Heart right ventricle (tissue), 16 donors: Measurements from ENCODE around the gene PTPN21. TPM values are rescaled to one million over a fixed set of nuclear protein-coding genes. Genes with fewer than 3 reads are reported as not detected.

Source experiments
- ATAC-seq, 8 donors: fragments of 200-7000 bp; cut with Tn5 transposase; one replicate each; pipeline ENCODE4 v1.9.1; 2020; ENCODE audit warnings: mild to moderate bottlenecking in 8 of 8, moderate library complexity in 8 of 8, moderate number of reproducible peaks in 1 of 8
- DNase-seq, 2 donors: peaks; one replicate each; pipeline ENCODE4 v3.0.0-alpha.2; 2020
- H3K27ac ChIP-seq, 10 donors: fragments of 200-600 bp; sonication (generic) in 2 of 10; one replicate each; pipeline versions ENCODE4 v1.5.0 to v1.8.0; 2020 to 2022; ENCODE audit warnings: mild to moderate bottlenecking in 3 of 10
- H3K27me3 ChIP-seq, 7 donors: fragments of 200-600 bp; one replicate each; pipeline ENCODE4 v1.8.0; 2021 to 2022; ENCODE audit warnings: mild to moderate bottlenecking in 2 of 7
- H3K36me3 ChIP-seq, 9 donors: fragments of 200-600 bp; sonication (generic) in 1 of 9; one replicate each; pipeline versions ENCODE4 v1.5.0 to v1.8.0; 2020 to 2022; ENCODE audit warnings: mild to moderate bottlenecking in 2 of 9
- H3K4me1 ChIP-seq, 9 donors: fragments of 200-600 bp; sonication (generic) in 1 of 9; one replicate each; pipeline versions ENCODE4 v1.5.0 to v1.8.0; 2020 to 2022; ENCODE audit warnings: mild to moderate bottlenecking in 4 of 9
- H3K4me3 ChIP-seq, 10 donors: fragments of 200-600 bp; sonication (generic) in 2 of 10; one replicate each; pipeline versions ENCODE4 v1.5.0 to v1.8.0; 2020 to 2022; ENCODE audit warnings: mild to moderate bottlenecking in 7 of 10, moderate library complexity in 2 of 10
- H3K9me3 ChIP-seq, 11 donors: fragments of 200-600 bp in 10 of 11; sonication (generic) in 2 of 11; one replicate each; pipeline versions ENCODE4 v1.5.0 to v1.8.0; 2013 to 2022; ENCODE audit warnings: mild to moderate bottlenecking in 2 of 11, control low read depth in 1 of 11, moderate library complexity in 1 of 11
- CTCF ChIP-seq, 9 donors: fragments of 200-600 bp; sonication (generic) in 2 of 9; IDR thresholded peaks; one replicate each; pipeline versions ENCODE4 v1.5.0 to v1.8.0; 2021 to 2022; ENCODE audit warnings: antibody characterized with exemption in 9 of 9, mild to moderate bottlenecking in 5 of 9, moderate library complexity in 1 of 9
- WGBS, 2 donors: extraction: QIAGEN DNeasy Blood & Tissue Kit; methylation state at CpG; one replicate each; pipeline ENCODE4 v1.1.7; 2013; ENCODE audit warnings: inconsistent platforms in 1 of 2; 5-methylcytosine and 5-hydroxymethylcytosine counted together
- intact Hi-C, 10 donors: fragments of 100-400 bp; cut with DNase I; formaldehyde crosslinking; loops; one replicate each; pipeline versions ENCODE4 v1.11.1 to v1.14.2; 2022
- polyA plus RNA-seq, 2 donors: library from polyadenylated mRNA; stranded (reverse); fragments of 200-250 nt; gene quantifications; one replicate each; pipeline ENCODE4 v1.2.3, GENCODE V29; 2013
- total RNA-seq, 10 donors: library from RNA; stranded (reverse); fragmentation: NEBNext Ultra II Directional in 3 of 10; extraction: Animal tissue kit (Norgen Biotek cat#: 25700) in 3 of 10; gene quantifications; one replicate each; pipeline versions ENCODE4 v1.2.1 to v1.2.4, GENCODE V29; 2021 to 2023
- donor health status: Arrhythmogenic right ventricular cardiomyopathy.
- donor health status: ischemic (EF 13 %, LVEDD 7.1; RV severe dilation, severe dysfunction).
- donor health status: healthy with polysubstance abuse.
- donor health status: DM: no; HTN: yes; CAD: no.
- donor health status: DM: no; HTN: no; CAD: no.
- donor health status: ischemic (EF 25% LVEDD 6.9; RV normal size, moderate dysfunction).
- donor health status: ischemic (EF 25% LVEDD 5.7; RV mildly dilated, moderate dysfunction).
- donor health status: healthy.
- donor health status: DM: yes; HTN: yes; CAD: no.
- donor health status: Ischemic cardiomyopathy.
- donor health status: ischemic (EF 35%, LVEDD 5.7; RV mildly dilated, moderate dysfunction).
- donor health status: nonischemic (EF 11% LVEDD 7.7; RV severe dilation, severe dysfunction).
- donor health status: DM: yes; HTN: yes; CAD: no.
- donor health status: PGD.
- donor health status: ischemic (EF 29% LVEDD 5.4; RV normal size, mild dysfunction).
- donor health status: nonischemic (EF 23%, LVEDD 6.1; RV moderate dilation, normal function).

The PTPN21 gene
- total and polyA plus RNA-seq, 12 donors: 5.3 to 62.1 (median 34.9) TPM

DNA sequence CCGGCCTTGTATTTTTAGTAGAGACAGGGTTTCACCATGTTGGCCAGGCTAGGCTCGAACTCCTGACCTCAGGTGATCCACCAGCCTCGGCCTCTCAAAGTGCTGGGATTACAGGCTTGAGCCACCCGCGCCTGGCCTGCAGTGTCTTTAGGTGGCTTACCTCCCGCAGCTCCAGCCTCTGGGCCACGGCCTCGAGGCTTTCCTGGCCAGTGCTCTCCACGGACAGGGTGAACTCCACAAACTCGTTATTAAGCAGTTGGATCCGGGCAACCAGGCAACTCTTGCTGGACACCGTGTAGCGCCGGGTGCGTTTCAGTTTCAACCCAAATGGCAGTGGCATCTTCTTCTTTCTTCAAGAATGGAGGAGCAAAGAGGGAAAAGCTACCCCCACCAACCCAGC lies 4.7 kb downstream of the PTPN21 start:
- peak overlapping the region in 3 of 10 donors; percentile 82 to 90 (median 86) for H3K4me3 ChIP-seq
- ATAC-seq: no peak
- H3K27ac ChIP-seq: no peak overlapping the region
- DNase-seq: no peak
- H3K9me3 ChIP-seq: no peaks in the 10 kb centered on the region
- H3K36me3 ChIP-seq: peaks cover 0 to 55% (median 8%) of the 10 kb centered on the region in 9 donors
- no peak for TF ChIP-seq CTCF (IDR thresholded peaks at IDR 0.05)
- 94 to 96% methylated on average over 15 of the region's 15 CpGs for WGBS, 2 donors
- peaks cover 0 to 76% (median 46%) of the 10 kb centered on the region in 9 donors for H3K4me1 ChIP-seq
- intact Hi-C loops: loop anchor here in 3 of 10 donors (5.0 to 10.0 kb wide), 2 partner anchors 58 to 165 kb away; partner anchors contain the start of gene SPATA7 (in 2 of the 3)
- peaks cover 0 to 43% (median 0%) of the 10 kb centered on the region in 7 donors for H3K27me3 ChIP-seq

- intact Hi-C loops: loop anchor here in 1 of 10 donors (10.0 kb wide), 1 partner anchor 53 kb away; no protein-coding TSS in a partner anchor
- no peak for ATAC-seq
- 80 to 82% methylated on average over 3 of the region's 3 CpGs for WGBS, 2 donors
Observed at GRCh38 chr14:88547386-88547780, 7.4 kb downstream of the PTPN21 start.

DNA sequence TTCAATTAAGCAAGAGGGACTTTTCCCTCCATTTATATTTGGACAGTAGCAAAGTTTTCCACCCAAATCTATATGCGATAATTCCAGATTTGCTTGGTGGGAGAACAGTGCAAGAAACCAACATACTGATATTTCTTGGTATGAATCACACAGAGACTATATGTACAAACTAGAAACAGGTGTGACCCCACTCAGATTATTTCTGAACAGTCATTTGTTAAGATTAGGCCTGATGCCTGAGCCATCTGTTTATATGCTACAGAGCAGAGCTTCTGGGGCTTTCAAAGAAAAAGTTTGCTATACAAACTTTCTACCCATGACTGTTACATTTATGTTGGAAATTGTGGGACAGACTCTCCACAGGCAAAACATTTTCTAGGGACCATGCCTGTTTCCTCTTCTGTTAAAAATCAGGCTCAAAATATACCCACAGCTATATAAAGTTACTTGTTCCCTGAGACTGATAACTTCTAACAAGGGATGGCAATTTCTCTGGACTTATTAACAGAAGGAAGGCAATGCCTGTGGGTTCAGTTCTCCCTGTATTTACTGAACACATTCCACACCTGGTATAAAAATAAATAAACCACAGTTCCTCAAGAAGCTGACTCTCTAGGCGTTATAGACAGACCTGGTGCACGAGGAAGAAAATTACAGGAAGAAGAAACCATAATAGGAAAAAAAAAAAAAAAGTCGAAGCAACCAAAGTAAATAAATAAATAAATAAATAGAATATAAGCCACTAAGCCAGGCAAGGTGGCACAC lies 8.0 kb downstream of the PTPN21 start:
- 71 to 88% methylated on average over 4 of the region's 4 CpGs for WGBS, 2 donors
- peaks cover 0 to 67% (median 39%) of the 10 kb centered on the region in 9 donors for H3K4me1 ChIP-seq

More at GRCh38 chr14:88547386-88547780, 7.4 kb downstream of the PTPN21 start:
- no peak overlapping the region for H3K4me3 ChIP-seq
- peaks cover 0 to 68% (median 8%) of the 10 kb centered on the region in 9 donors for H3K36me3 ChIP-seq
- H3K9me3 ChIP-seq: no peaks in the 10 kb centered on the region
- peaks cover 0 to 68% (median 42%) of the 10 kb centered on the region in 9 donors for H3K4me1 ChIP-seq
- H3K27me3 ChIP-seq: peaks cover 0 to 16% (median 0%) of the 10 kb centered on the region in 7 donors
- no peak for DNase-seq
- no peak for TF ChIP-seq CTCF (IDR thresholded peaks at IDR 0.05)
- no peak overlapping the region for H3K27ac ChIP-seq

More for the DNA sequence above, 8.0 kb downstream of the PTPN21 start:
- intact Hi-C loops: loop anchor here in 1 of 10 donors (10.0 kb wide), 1 partner anchor 52 kb away; no protein-coding TSS in a partner anchor
- no peak for TF ChIP-seq CTCF (IDR thresholded peaks at IDR 0.05)
- Histone ChIP-seq H3K27me3 (peaks cover 0 to 10% (median 0%) of the 10 kb centered on the region in 7 donors), H3K27ac (no peak overlapping the region), H3K4me3 (no peak overlapping the region), H3K36me3 (peaks cover 0 to 68% (median 8%) of the 10 kb centered on the region in 9 donors), H3K9me3 (no peaks in the 10 kb centered on the region)
- no peak for DNase-seq
- no peak for ATAC-seq
